Spleen (tissue), 3 donors: ENCODE measurements around the gene PIGO.

Experiments used
- POLR2A ChIP-seq, 3 donors: fragments of 450-650 bp; IDR thresholded peaks; one replicate each; pipeline ENCODE4 v1.5.1; 2017; ENCODE audit warnings: antibody characterized with exemption in 3 of 3, mild to moderate bottlenecking in 1 of 3
- POLR2AphosphoS5 ChIP-seq, 3 donors: sonication (generic); formaldehyde crosslinking; IDR thresholded peaks; one replicate each; pipeline ENCODE4 v1.5.1; 2017; ENCODE audit warnings: antibody characterized with exemption in 3 of 3

- TF ChIP-seq POLR2AphosphoS5 (IDR thresholded peaks at IDR 0.05) (no peak), POLR2A (IDR thresholded peaks at IDR 0.05) (no peak)
Measured at GRCh38 chr9:35074791-35075190, 21.6 kb downstream of the PIGO start.
